ENCODE data around the gene CMIP. TPM values are rescaled to one million over a fixed set of nuclear protein-coding genes. Genes with fewer than 3 reads are reported as not detected.

CMIP gene
- polyA plus RNA-seq, 1 experiment = 4.9 TPM

GRCh38 chr16:81627729-81628244, 183.2 kb downstream of the CMIP start:
- Histone ChIP-seq H3K27me3 (ENCODE audit: control insufficient read depth, insufficient read depth, low read length) (no peaks in the 10 kb centered on the region), H3K36me3 (ENCODE audit: control insufficient read depth, insufficient read depth, low read length) (peaks cover 3% of the 10 kb centered on the region; the same call in 1 of the 2 replicates), H3K4me3 (ENCODE audit: low read depth, low read length) (no peak overlapping the region)
- ChIA-PET CTCF (interaction anchor here (0.8 kb wide), 1 partner anchor 262 kb away, joined by 3 read pairs; no protein-coding TSS in a partner anchor), POLR2A (no interaction called here)
- no peak for DNase-seq (ENCODE audit: low read depth)
- no peak for TF ChIP-seq CTCF (IDR thresholded peaks at IDR 0.05; ENCODE audit: insufficient read depth, low read depth, low read length)

- ChIA-PET CTCF (interaction anchor here (1.1 to 1.5 kb wide), 2 partner anchors 11 to 174 kb away, joined by 3 to 7 read pairs; no protein-coding TSS in a partner anchor), POLR2A (interaction anchor here (0.6 kb wide), 1 partner anchor 62 kb away, joined by 3 read pairs; no protein-coding TSS in a partner anchor)
- no peak overlapping the region for H3K4me3 ChIP-seq (ENCODE audit: low read depth, low read length)
- no peak for DNase-seq (ENCODE audit: low read depth)
- H3K36me3 ChIP-seq (ENCODE audit: control insufficient read depth, insufficient read depth, low read length) = peaks cover 3% of the 10 kb centered on the region; the same call in 1 of the 2 replicates
- H3K27me3 ChIP-seq (ENCODE audit: control insufficient read depth, insufficient read depth, low read length) = no peaks in the 10 kb centered on the region
- no peak for TF ChIP-seq CTCF (IDR thresholded peaks at IDR 0.05; ENCODE audit: insufficient read depth, low read depth, low read length)
Observed at GRCh38 chr16:81629034-81629802, 184.6 kb downstream of the CMIP start.

- POLR2A ChIA-PET = no interaction called here
- DNase-seq (ENCODE audit: low read depth) = no peak
Observed at GRCh38 chr16:81629896-81630634, 185.5 kb downstream of the CMIP start.

GRCh38 chr16:81630635-81631031, 186.0 kb downstream of the CMIP start:
- DNase-seq (ENCODE audit: low read depth) = no peak
- peaks cover 3% of the 10 kb centered on the region; the same call in 1 of the 2 replicates for H3K36me3 ChIP-seq (ENCODE audit: control insufficient read depth, insufficient read depth, low read length)
- no peak overlapping the region for H3K4me3 ChIP-seq (ENCODE audit: low read depth, low read length)
- CTCF ChIA-PET = interaction anchor here (1.3 to 1.5 kb wide), 3 partner anchors 10 to 67 kb away, joined by 3 to 7 read pairs (median 5); no protein-coding TSS in a partner anchor
- TF ChIP-seq CTCF (IDR thresholded peaks at IDR 0.05; ENCODE audit: insufficient read depth, low read depth, low read length) = no peak
- POLR2A ChIA-PET = no interaction called here
- H3K27me3 ChIP-seq (ENCODE audit: control insufficient read depth, insufficient read depth, low read length) = no peaks in the 10 kb centered on the region

More at GRCh38 chr16:81629896-81630634, 185.5 kb downstream of the CMIP start:
- CTCF ChIA-PET = interaction anchor here (1.1 to 1.5 kb wide), 2 partner anchors 10 to 175 kb away, joined by 3 to 7 read pairs; no protein-coding TSS in a partner anchor
- Histone ChIP-seq H3K4me3 (ENCODE audit: low read depth, low read length) (no peak overlapping the region), H3K27me3 (ENCODE audit: control insufficient read depth, insufficient read depth, low read length) (no peaks in the 10 kb centered on the region), H3K36me3 (ENCODE audit: control insufficient read depth, insufficient read depth, low read length) (peaks cover 3% of the 10 kb centered on the region; the same call in 1 of the 2 replicates)
- no peak for TF ChIP-seq CTCF (IDR thresholded peaks at IDR 0.05; ENCODE audit: insufficient read depth, low read depth, low read length)
